Measurements from ENCODE around the gene COL9A3. TPM values are rescaled to one million over a fixed set of nuclear protein-coding genes. Genes with fewer than 3 reads are reported as not detected.

The COL9A3 gene
- polyA plus RNA-seq, 1 donor from 2014 or later: 3.1 TPM

GRCh38 chr20:62854121-62854520 is 37.3 kb downstream of the COL9A3 start:
- Histone ChIP-seq H3K27ac (ENCODE audit: low read length) (no peak overlapping the region), H3K9ac (ENCODE audit: low read length) (no peak overlapping the region), H3F3A (ENCODE audit: insufficient read depth, low read length, poor library complexity, severe bottlenecking) (no peaks in the 10 kb centered on the region), H3K4me3 (ENCODE audit: low read length) (no peak overlapping the region), H3K4me2 (ENCODE audit: low read length) (no peak overlapping the region), H4K20me1 (ENCODE audit: insufficient read depth) (no peaks in the 10 kb centered on the region), H2AFZ (ENCODE audit: low read depth, low read length) (no peak overlapping the region), H3K79me2 (replicated peaks; ENCODE audit: insufficient read depth, low read length) (no peaks in the 10 kb centered on the region), H3K27me3 (ENCODE audit: insufficient read depth, low read depth, low read length) (no peaks in the 10 kb centered on the region), H3K9me3 (ENCODE audit: low read length) (no peaks in the 10 kb centered on the region), H3K9me2 (ENCODE audit: insufficient read depth, low read length) (no peaks in the 10 kb centered on the region), H3K36me3 (ENCODE audit: insufficient read depth, low read length) (no peaks in the 10 kb centered on the region)
- TF ChIP-seq MXI1 (conservative IDR thresholded peaks at IDR 0.05; ENCODE audit: poor library complexity, severe bottlenecking) (no peak), RAD21 (conservative IDR thresholded peaks at IDR 0.05) (no peak), CTCF (IDR thresholded peaks at IDR 0.05; ENCODE audit: poor library complexity, severe bottlenecking) (no peak), EP300 (conservative IDR thresholded peaks at IDR 0.05; ENCODE audit: poor library complexity, severe bottlenecking) (no peak), POLR2AphosphoS5 (IDR thresholded peaks at IDR 0.05) (no peak), EZH2 (IDR thresholded peaks at IDR 0.05; ENCODE audit: borderline replicate concordance, insufficient read depth, low read length, poor library complexity, severe bottlenecking) (no peak), TAF1 (IDR thresholded peaks at IDR 0.05; ENCODE audit: low read depth) (no peak), REST (IDR thresholded peaks at IDR 0.05; ENCODE audit: borderline replicate concordance) (no peak), SMC3 (conservative IDR thresholded peaks at IDR 0.05; ENCODE audit: poor library complexity) (no peak)

GRCh38 chr20:62855120-62855519 is 38.3 kb downstream of the COL9A3 start:
- H3K36me3 ChIP-seq (ENCODE audit: insufficient read depth, low read length): no peaks in the 10 kb centered on the region
- H3F3A ChIP-seq (ENCODE audit: insufficient read depth, low read length, poor library complexity, severe bottlenecking): no peaks in the 10 kb centered on the region

More at GRCh38 chr20:62855120-62855519, 38.3 kb downstream of the COL9A3 start:
- H3K4me3 ChIP-seq (ENCODE audit: low read length): no peak overlapping the region
- H3K27ac ChIP-seq (ENCODE audit: low read length): no peak overlapping the region
- H3K4me2 ChIP-seq (ENCODE audit: low read length): no peak overlapping the region
- H3K9ac ChIP-seq (ENCODE audit: low read length): no peak overlapping the region
- H3K27me3 ChIP-seq (ENCODE audit: insufficient read depth, low read depth, low read length): peaks cover 4% of the 10 kb centered on the region
- H2AFZ ChIP-seq (ENCODE audit: low read depth, low read length): no peak overlapping the region
- no peaks in the 10 kb centered on the region for H3K9me2 ChIP-seq (ENCODE audit: insufficient read depth, low read length)
- no peaks in the 10 kb centered on the region for H4K20me1 ChIP-seq (ENCODE audit: insufficient read depth)
- TF ChIP-seq EP300 (conservative IDR thresholded peaks at IDR 0.05; ENCODE audit: poor library complexity, severe bottlenecking) (no peak), CTCF (IDR thresholded peaks at IDR 0.05; ENCODE audit: poor library complexity, severe bottlenecking) (no peak), EZH2 (IDR thresholded peaks at IDR 0.05; ENCODE audit: borderline replicate concordance, insufficient read depth, low read length, poor library complexity, severe bottlenecking) (no peak), REST (IDR thresholded peaks at IDR 0.05; ENCODE audit: borderline replicate concordance) (no peak), TAF1 (IDR thresholded peaks at IDR 0.05; ENCODE audit: low read depth) (no peak), MXI1 (conservative IDR thresholded peaks at IDR 0.05; ENCODE audit: poor library complexity, severe bottlenecking) (no peak), POLR2AphosphoS5 (IDR thresholded peaks at IDR 0.05) (no peak), RAD21 (conservative IDR thresholded peaks at IDR 0.05) (no peak), SMC3 (conservative IDR thresholded peaks at IDR 0.05; ENCODE audit: poor library complexity) (no peak)
- no peaks in the 10 kb centered on the region for H3K79me2 ChIP-seq (replicated peaks; ENCODE audit: insufficient read depth, low read length)
- no peaks in the 10 kb centered on the region for H3K9me3 ChIP-seq (ENCODE audit: low read length)

Data from neural cell (in vitro differentiated cells).